Dedifferentiated amniotic fluid mesenchymal stem cell (primary cell): ENCODE measurements around the gene PREB.
"Not testable (repeated sequence)": the region's sequence is repeated elsewhere in the genome, so short reads cannot be mapped to it uniquely, and the experiment has no call there.

Experiments
- DNase-seq: peaks from one replicate; pipeline ENCODE4 v3.0.0-alpha.2; 2016; ENCODE audit errors: extremely low spot score

The PREB gene

GRCh38 chr2:27127883-27128667 is 6.4 kb downstream of the PREB start:
- DNase-seq, result no peak

GRCh38 chr2:27126252-27126710 is 8.2 kb downstream of the PREB start:
- DNase-seq, result no peak

GRCh38 chr2:27125104-27125503 is 9.3 kb downstream of the PREB start:
- no peak for DNase-seq

- no peak for DNase-seq
Measured at GRCh38 chr2:27123302-27124150, 10.9 kb downstream of the PREB start, which contains the start of gene ABHD1. Gene ABHD1, plus strand, starts transcription at chr2:27123815. Its CDS starts 134 bp downstream, at chr2:27123949.

- DNase-seq, result no peak
Measured at GRCh38 chr2:27122791-27123190, 11.6 kb downstream of the PREB start.

GRCh38 chr2:27121906-27122305 is 12.5 kb downstream of the PREB start:
- DNase-seq, result no peak

GRCh38 chr2:27119330-27119670 is 15.1 kb downstream of the PREB start:
- DNase-seq, result not testable (repeated sequence)

GRCh38 chr2:27118525-27119329 is 15.7 kb downstream of the PREB start, which contains the start of gene CGREF1:
Gene CGREF1, minus strand, starts transcription at chr2:27119128. Its CDS starts 14,762 bp downstream, at chr2:27104366.
- no peak for DNase-seq

- DNase-seq, result no peak
Measured at GRCh38 chr2:27117995-27118524, 16.4 kb downstream of the PREB start.

- no peak for DNase-seq
Measured at GRCh38 chr2:27115519-27115918, 18.9 kb downstream of the PREB start.

- DNase-seq, result not testable (repeated sequence)
Measured at GRCh38 chr2:27111392-27112078, 22.9 kb downstream of the PREB start.

GRCh38 chr2:27110603-27111352 is 23.7 kb downstream of the PREB start:
- DNase-seq, result not testable (repeated sequence)

- DNase-seq, result no peak
Measured at GRCh38 chr2:27109083-27109482, 25.4 kb downstream of the PREB start.

GRCh38 chr2:27108221-27108620 is 26.2 kb downstream of the PREB start:
- DNase-seq, result no peak

- no peak for DNase-seq
Measured at GRCh38 chr2:27105981-27106380, 28.5 kb downstream of the PREB start.

- no peak for DNase-seq
Measured at GRCh38 chr2:27102329-27102728, 32.1 kb downstream of the PREB start.

GRCh38 chr2:27100036-27100435 is 34.4 kb downstream of the PREB start:
- DNase-seq, result no peak

GRCh38 chr2:27099334-27099955 is 35.0 kb downstream of the PREB start:
- no peak for DNase-seq

GRCh38 chr2:27097341-27097740 is 37.1 kb downstream of the PREB start:
- no peak for DNase-seq
